ENCODE measurements around the gene RPL37. TPM values are rescaled to one million over a fixed set of nuclear protein-coding genes. Genes with fewer than 3 reads are reported as not detected.
A peak's percentile ranks its signal among the peaks of the same experiment; 100 is the strongest.
"Not testable (repeated sequence)": the region's sequence is repeated elsewhere in the genome, so short reads cannot be mapped to it uniquely, and the experiment has no call there.

Gene RPL37
- polyA plus RNA-seq, 3 donors = 1,651 to 2,315 (median 1,847) TPM

GRCh38 chr5:40842351-40842750, 7.3 kb upstream of the RPL37 start:
- DNase-seq = no peak

- no peak for DNase-seq
These were observed 6.2 kb upstream of the RPL37 start, which contains the start of gene CARD6 for GRCh38 chr5:40841068-40841805. TSS of gene CARD6 (plus strand) at chr5:40841367. CDS start at chr5:40841383, 16 bp downstream.

DNA sequence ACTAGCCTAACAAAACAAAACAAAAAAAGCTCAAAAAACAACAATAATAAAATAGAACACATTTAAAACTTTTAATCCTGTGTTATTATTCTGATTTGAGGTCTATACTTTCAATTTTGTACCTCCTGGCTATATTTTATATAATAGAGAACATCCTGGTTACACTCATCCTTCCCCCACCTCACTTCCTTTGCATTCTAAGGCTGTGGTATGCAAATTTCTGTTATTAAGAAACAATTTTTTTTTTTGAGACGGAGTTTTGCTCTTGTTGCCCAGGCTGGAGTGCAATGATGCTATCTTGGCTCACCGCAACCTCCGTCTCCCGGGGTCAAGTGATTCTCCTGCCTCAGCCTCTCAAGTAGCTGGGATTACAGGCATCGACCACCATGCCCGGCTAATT, 3.1 kb upstream of the RPL37 start:
- no peak for DNase-seq

DNA sequence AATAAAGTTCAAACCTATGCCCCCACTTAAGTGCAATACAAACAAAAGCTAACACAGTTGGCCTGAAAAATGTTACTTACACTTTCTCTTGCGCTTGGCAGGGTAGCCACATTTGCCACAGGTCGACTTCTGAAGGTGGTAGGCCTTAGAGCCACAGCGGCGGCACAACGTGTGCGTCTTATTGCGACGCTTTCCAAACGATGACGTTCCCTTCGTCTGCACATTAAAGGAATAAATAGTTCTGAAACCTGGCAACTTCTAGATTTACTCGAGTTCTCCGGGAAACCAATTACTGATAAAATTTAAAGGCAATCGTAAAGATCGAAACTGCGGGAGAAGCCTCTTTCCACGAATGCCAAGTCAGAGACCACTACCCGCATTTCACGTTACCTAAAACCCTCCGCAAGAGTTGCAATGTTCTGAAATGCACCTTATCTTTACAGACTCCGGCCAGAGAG, 602 bp downstream of the RPL37 start:
- DNase-seq = peak; percentile 33

GRCh38 chr5:40833712-40834229, 1.3 kb downstream of the RPL37 start:
- no peak for DNase-seq

- DNase-seq = no peak
These were observed 2.7 kb downstream of the RPL37 start for GRCh38 chr5:40832345-40832744.

GRCh38 chr5:40831346-40832210, 3.4 kb downstream of the RPL37 start:
- DNase-seq = no peak

DNA sequence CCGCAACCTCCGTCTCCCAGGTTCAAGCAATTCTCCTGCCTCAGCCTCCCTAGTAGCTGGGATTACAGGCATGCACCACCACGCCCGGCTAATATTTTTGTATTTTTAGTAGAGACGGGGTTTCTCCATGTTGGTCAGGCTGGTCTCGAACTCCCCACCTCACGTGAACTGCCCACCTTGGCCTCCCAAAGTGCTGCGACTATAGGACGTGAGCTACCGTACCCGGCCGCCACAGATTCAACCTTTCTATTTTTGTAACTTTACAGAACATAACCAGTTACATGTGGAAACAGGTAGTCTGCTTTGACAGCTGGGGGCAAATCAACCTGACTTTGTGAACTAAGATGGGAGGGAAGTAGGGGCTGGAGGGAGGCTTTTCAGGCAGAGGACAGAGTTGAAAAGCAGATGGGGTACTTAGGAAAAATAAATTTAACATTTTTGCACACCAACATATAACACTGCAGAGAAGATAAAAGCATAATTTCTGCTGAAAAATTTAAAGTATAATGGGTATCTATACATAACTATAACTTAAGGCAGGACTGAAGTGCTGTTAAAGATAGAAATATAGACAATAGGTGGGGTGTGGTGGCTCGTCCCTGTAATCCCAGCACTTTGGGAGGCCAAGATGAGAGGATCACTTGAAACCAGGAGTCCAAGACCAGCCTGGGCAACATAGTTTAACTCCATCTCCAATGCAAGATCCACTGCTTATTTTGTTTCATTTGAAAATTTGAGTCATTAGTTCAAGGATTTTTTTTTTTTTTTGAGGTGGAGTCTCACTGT, 5.1 kb downstream of the RPL37 start:
- DNase-seq = no peak

DNA sequence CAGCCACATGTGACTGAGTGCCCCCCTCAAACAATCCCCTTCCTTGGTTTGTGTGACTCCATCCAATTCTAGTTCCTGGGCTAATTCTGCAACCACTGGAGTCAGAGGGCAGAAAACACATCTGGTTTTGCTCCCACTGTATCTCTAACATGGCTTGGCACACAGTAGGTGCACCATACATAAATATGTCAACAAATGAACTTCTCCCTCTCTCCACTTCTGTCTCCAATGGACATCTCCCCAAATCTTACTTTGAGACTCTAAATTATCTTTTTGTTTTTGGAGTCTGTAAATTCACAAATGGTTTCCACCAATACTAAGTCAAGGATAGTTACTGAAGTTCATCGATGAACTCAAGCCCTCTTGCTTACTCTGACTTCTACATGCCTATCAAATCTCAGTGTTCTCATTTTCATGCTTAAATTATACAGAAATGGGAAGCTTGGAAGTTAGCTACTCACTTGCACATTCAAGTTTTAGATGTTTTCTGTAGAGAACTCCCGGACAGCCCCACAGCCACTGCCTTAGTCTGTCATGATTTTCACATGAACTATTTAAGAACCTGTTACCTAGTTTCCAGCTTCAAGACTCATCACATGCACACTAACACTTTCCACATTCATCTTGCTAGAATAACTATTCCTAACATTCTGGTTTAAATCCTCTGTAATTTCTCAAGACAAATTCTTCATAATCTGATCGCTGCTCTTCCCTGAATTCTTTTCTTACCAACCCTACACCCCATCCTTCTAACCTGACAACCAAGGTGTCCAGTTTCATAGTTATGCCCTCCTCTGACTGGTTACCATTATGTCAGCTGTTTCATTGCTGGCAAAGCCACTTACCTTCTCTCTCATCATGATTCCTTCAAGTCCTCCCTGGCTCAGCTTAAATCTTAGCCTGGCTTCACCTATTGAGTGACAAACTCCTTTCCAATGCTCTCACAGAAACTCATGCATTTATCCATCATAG, 6.0 kb downstream of the RPL37 start:
- no peak for DNase-seq

GRCh38 chr5:40828021-40828631, 6.9 kb downstream of the RPL37 start:
- no peak for DNase-seq

DNA sequence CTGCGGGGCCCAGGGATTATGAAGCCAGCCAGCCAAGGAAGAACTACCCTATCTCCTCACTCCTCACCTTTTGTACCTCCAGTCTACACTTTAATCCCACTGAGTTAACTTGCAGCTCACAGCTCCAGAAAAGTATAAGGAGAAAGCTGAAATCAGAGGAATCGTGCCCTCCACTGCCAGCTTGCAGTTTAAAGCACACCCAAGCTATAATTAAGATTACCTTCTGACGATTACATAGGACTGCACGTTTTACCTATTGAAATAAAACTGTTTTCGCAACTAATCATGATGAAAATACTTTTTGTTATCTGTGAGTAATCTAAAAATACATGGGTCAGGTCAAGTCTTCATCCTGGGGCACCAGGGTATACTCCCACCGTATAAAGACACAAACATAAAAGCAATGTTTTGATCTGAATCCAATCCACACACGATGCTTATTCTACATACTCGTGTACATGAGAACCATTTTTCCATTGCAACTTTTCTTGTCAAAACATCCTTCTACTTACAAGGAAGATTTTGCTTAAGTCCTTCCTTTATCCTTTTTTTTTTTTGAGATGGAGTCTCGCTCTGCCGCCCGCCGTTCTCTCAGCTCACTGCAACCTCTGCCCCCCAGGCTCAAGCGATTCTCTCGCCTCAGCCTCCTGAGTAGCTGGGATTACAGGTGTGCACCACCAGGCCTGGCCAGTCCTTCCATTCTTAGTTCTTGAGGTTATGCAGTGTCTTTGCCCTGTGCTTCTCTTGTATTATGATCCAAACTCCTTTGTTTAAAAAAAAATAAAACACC, 7.6 kb downstream of the RPL37 start:
- no peak for DNase-seq

GRCh38 chr5:40826489-40827187, 8.4 kb downstream of the RPL37 start:
- no peak for DNase-seq

DNA sequence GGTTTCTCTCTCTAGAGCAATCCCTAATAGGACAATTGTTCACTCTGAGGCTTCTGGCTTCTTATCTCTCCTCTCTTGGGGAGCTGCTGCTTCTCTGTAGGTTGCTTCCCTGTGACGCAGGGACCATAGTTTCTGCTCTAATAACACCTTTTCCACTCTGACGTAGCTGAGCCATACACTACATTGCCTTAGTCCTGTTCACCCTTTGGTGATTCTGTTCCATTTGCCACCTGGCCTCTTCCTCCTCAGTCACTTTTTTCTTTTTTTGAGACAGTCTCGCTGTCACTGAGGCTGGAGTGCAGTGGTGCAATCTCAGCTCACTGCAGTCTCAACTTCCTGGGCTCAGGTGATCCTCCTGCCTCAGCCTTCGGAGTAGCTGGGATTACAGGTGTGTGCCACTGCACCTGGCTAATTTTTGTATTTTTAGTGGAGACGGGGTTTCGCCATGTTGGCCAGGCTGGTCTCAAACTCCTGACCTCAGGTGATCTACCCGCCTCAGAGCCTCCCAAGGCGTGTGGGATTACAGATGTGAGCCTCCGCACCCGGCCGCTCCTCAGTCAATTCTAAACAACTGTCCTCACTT, 9.5 kb downstream of the RPL37 start:
- DNase-seq = not testable (repeated sequence)

- no peak for DNase-seq
These were observed 11.6 kb downstream of the RPL37 start for GRCh38 chr5:40823459-40823858.

DNA sequence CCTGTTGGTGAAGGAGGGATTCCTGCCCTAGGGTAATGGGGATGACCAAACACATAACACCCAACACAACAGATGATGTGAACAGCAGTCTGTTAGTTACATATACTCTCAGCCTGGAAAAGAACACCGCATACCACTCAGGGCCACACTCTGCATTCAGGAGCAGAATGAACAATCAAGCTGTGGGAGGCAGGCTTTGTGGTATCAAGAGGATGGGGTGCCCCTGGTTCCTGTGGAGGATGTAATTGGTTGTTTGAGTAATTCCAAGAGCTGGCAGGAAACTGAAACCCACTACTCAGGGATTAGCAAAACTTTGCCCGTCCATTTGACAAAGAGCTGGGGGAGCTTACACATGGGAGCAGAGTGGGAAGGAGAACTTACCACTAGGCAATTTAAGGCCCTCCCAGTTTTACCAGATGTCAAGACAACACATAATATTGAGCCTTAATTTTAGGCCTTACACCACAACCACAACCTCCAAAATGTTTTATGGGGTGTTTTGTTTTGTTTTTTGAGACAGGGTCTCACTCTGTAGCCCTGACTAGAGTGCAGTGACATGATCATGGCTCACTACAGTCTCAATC, 21.2 kb downstream of the RPL37 start:
- DNase-seq = no peak

- no peak for DNase-seq
These were observed 22.9 kb downstream of the RPL37 start for GRCh38 chr5:40812125-40812524.

DNA sequence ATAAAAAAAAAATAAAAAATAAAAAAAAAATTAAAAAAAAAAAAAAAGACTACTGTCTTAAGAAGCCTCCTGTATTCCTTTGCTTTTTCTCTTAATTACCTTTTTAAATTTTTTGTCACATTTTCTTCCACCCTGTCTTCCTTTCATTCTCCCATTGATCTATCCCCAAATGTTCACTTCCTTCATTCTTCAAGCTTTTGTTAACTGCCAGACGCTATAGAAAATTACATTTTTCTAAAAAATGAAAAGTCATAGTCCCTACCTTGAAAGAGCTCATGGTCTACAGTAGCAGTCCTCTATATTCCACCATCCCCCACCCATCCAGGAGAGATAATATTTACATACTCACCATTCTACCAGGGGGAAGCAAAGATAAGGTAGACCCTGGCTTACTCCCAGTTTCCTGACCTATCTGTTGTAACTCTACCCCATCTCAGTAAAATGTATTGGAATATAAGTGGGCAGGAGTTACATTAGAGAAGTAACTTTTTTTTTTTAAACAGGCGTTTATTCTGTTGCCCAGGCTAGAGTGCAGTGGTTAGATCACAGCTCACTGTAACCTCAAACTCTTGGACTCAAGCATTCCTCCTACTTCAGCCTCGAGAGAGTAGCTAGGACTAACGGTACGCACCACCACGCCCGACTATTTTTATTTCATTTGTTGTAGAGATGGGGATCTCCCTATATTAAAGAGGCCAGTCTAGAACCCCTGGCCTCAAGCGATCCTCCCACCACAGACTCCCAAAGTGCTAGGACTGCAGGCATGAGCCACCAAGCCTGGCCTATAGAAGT, 33.1 kb downstream of the RPL37 start:
- no peak for DNase-seq
